SK-N-SH treated with all-trans-retinoic acid at 6 μM for 48 hours (cell line): ENCODE measurements around the gene TIMMDC1.
A peak's percentile ranks its signal among the peaks of the same experiment; 100 is the strongest.

Experiments used
- ATAC-seq: fragments of 200-7000 bp; cut with Tn5 transposase; 3 replicates; pipeline ENCODE4 v1.9.1; 2020; ENCODE audit warnings: mild to moderate bottlenecking, moderate library complexity
- ARNTL ChIP-seq: fragments of 450-650 bp; formaldehyde crosslinking; IDR thresholded peaks from 2 replicates; pipeline ENCODE4 v1.5.0; 2020; ENCODE audit warnings: low read depth, mild to moderate bottlenecking, moderate library complexity, borderline replicate concordance
- BACH2 ChIP-seq: fragments of 250-450 bp; sonication (Bioruptor Pico); IDR thresholded peaks from 2 replicates; pipeline ENCODE4 v1.9.0; 2021; ENCODE audit warnings: mild to moderate bottlenecking, borderline replicate concordance
- CREB5 ChIP-seq: fragments of 250-450 bp; sonication (Bioruptor Pico); IDR thresholded peaks from 2 replicates; pipeline ENCODE4 v1.5.1; 2020; ENCODE audit warnings: low read depth, mild to moderate bottlenecking, moderate library complexity
- CSDC2 ChIP-seq: fragments of 250-450 bp; sonication (Bioruptor Pico); IDR thresholded peaks from 2 replicates; pipeline ENCODE4 v1.5.0; 2020; ENCODE audit warnings: mild to moderate bottlenecking, moderate library complexity
- ESRRG ChIP-seq: fragments of 250-450 bp; sonication (Bioruptor Pico); IDR thresholded peaks from 2 replicates; pipeline ENCODE4 v1.6.1; 2021; ENCODE audit warnings: mild to moderate bottlenecking
- GLIS3 ChIP-seq: fragments of 250-450 bp; sonication (Bioruptor Pico); IDR thresholded peaks from 2 replicates; pipeline ENCODE4 v1.5.0; 2020; ENCODE audit warnings: mild to moderate bottlenecking, moderate library complexity
- ISL1 ChIP-seq: fragments of 250-450 bp; sonication (Bioruptor Pico); IDR thresholded peaks from 2 replicates; pipeline ENCODE4 v2.1.2; 2022; ENCODE audit warnings: mild to moderate bottlenecking, moderate library complexity
- OSR1 ChIP-seq: fragments of 250-450 bp; sonication (Bioruptor Pico); IDR thresholded peaks from 2 replicates; pipeline ENCODE4 v1.8.0; 2022; ENCODE audit warnings: moderate library complexity, mild to moderate bottlenecking, inconsistent platforms
- PATZ1 ChIP-seq: fragments of 250-450 bp; sonication (Bioruptor Pico); IDR thresholded peaks from 2 replicates; pipeline ENCODE4 v1.8.0; 2020; ENCODE audit warnings: mild to moderate bottlenecking, moderate library complexity, borderline replicate concordance
- POU6F1 ChIP-seq: fragments of 250-450 bp; sonication (Bioruptor Pico); IDR thresholded peaks from 2 replicates; pipeline ENCODE4 v1.8.0; 2021; ENCODE audit warnings: low read depth, mild to moderate bottlenecking, moderate library complexity, borderline replicate concordance
- PPARA ChIP-seq: fragments of 250-450 bp; sonication (Bioruptor Pico); IDR thresholded peaks from 2 replicates; pipeline ENCODE4 v1.5.0; 2020; ENCODE audit warnings: mild to moderate bottlenecking, borderline replicate concordance
- RARB ChIP-seq: fragments of 250-450 bp; sonication (Bioruptor Pico); IDR thresholded peaks from 2 replicates; pipeline ENCODE4 v1.8.0; 2021; ENCODE audit warnings: mild to moderate bottlenecking, moderate library complexity
- SNAI2 ChIP-seq: fragments of 250-450 bp; sonication (Bioruptor Pico); IDR thresholded peaks from 2 replicates; pipeline ENCODE4 v1.5.0; 2020; ENCODE audit warnings: mild to moderate bottlenecking, moderate library complexity
- TCF4 ChIP-seq: fragments of 250-450 bp; sonication (Bioruptor Pico); IDR thresholded peaks from 2 replicates; pipeline ENCODE4 v1.8.0; 2021; ENCODE audit warnings: mild to moderate bottlenecking, moderate library complexity, borderline replicate concordance
- TOX ChIP-seq: fragments of 250-450 bp; sonication (Bioruptor Pico); IDR thresholded peaks from 2 replicates; pipeline ENCODE4 v1.8.0; 2021; ENCODE audit warnings: mild to moderate bottlenecking, moderate library complexity, borderline replicate concordance
- TSHZ2 ChIP-seq: fragments of 250-450 bp; sonication (Bioruptor Pico); IDR thresholded peaks from 2 replicates; pipeline ENCODE4 v1.5.0; 2020; ENCODE audit warnings: mild to moderate bottlenecking, moderate library complexity
- ZFP3 ChIP-seq: fragments of 250-450 bp; sonication (Bioruptor Pico); IDR thresholded peaks from 2 replicates; pipeline ENCODE4 v1.5.0; 2020; ENCODE audit warnings: mild to moderate bottlenecking, moderate library complexity
- ZFP30 ChIP-seq: fragments of 450-650 bp; formaldehyde crosslinking; IDR thresholded peaks from 2 replicates; pipeline ENCODE4 v1.5.0; 2022; ENCODE audit warnings: mild to moderate bottlenecking, moderate library complexity
- ZNF565 ChIP-seq: fragments of 450-650 bp; formaldehyde crosslinking; conservative IDR thresholded peaks from 2 replicates; pipeline ENCODE4 v1.5.0; 2020; ENCODE audit warnings: low read depth, mild to moderate bottlenecking, moderate library complexity
- ZNF8 ChIP-seq: fragments of 450-650 bp; formaldehyde crosslinking; IDR thresholded peaks from 2 replicates; pipeline ENCODE4 v1.5.0; 2020; ENCODE audit warnings: mild to moderate bottlenecking, moderate library complexity

Gene TIMMDC1

GRCh38 chr3:119517112-119517511 is 18.8 kb downstream of the TIMMDC1 start:
- ATAC-seq = no peak
- TF ChIP-seq TSHZ2 (CRISPR knock-in tag) (no peak), PATZ1 (no peak), PPARA (CRISPR knock-in tag) (no peak), TOX (CRISPR knock-in tag) (no peak), CREB5 (CRISPR knock-in tag) (no peak), POU6F1 (CRISPR knock-in tag) (no peak), ARNTL (CRISPR knock-in tag) (no peak), ZNF8 (no peak), CSDC2 (CRISPR knock-in tag) (no peak), ZNF565 (CRISPR knock-in tag) (no peak), BACH2 (CRISPR knock-in tag) (no peak), GLIS3 (CRISPR knock-in tag) (no peak), ZFP3 (CRISPR knock-in tag) (no peak), RARB (no peak)
- TF ChIP-seq, all 23 proteins: peak for 0

- no peak for TF ChIP-seq SNAI2
- TF ChIP-seq CSDC2 (CRISPR knock-in tag) = no peak
- no peak for TF ChIP-seq ZFP30 (CRISPR knock-in tag)
- no peak for TF ChIP-seq PATZ1
- no peak for TF ChIP-seq PPARA (CRISPR knock-in tag)
- no peak for TF ChIP-seq GLIS3 (CRISPR knock-in tag)
- no peak for ATAC-seq
Observed at GRCh38 chr3:119518026-119518425, 19.7 kb downstream of the TIMMDC1 start.

GRCh38 chr3:119524931-119525662 is 26.8 kb downstream of the TIMMDC1 start:
- ATAC-seq = peak; percentile 51
- TF ChIP-seq ESRRG (CRISPR knock-in tag) (no peak), ISL1 (CRISPR knock-in tag) (no peak), CSDC2 (CRISPR knock-in tag) (no peak), PATZ1 (no peak), ARNTL (CRISPR knock-in tag) (no peak), PPARA (CRISPR knock-in tag) (no peak), TSHZ2 (CRISPR knock-in tag) (no peak), ZNF8 (no peak), TCF4 (CRISPR knock-in tag) (no peak), TOX (CRISPR knock-in tag) (no peak), OSR1 (CRISPR knock-in tag) (no peak), ZFP30 (CRISPR knock-in tag) (no peak)
